Mesenchymal stem cell (in vitro differentiated cells and primary cell): ENCODE data around the gene PIEZO1.

Source experiments
- DNase-seq: peaks from one replicate; pipeline ENCODE4 v3.0.0-alpha.2; 2013
- H2AFZ ChIP-seq: one replicate; pipeline ENCODE4 v1.6.1; 2013; ENCODE audit warnings: low read depth, mild to moderate bottlenecking, control low read depth, inconsistent platforms, low read length, moderate library complexity
- H2AK5ac ChIP-seq: 2 replicates; pipeline ENCODE4 v1.6.1; 2013; ENCODE audit warnings: low read length, moderate library complexity, mild to moderate bottlenecking, inconsistent platforms; ENCODE audit not compliant: severe bottlenecking
- H2BK120ac ChIP-seq: one replicate; pipeline ENCODE4 v1.6.1; 2013; ENCODE audit warnings: low read depth, mild to moderate bottlenecking, inconsistent platforms, low read length, moderate library complexity
- H2BK12ac ChIP-seq, 2 experiments: one replicate each; pipeline ENCODE4 v1.6.1; 2013; ENCODE audit warnings: inconsistent platforms in 2 of 2, low read length in 2 of 2, mild to moderate bottlenecking in 2 of 2, moderate library complexity in 2 of 2, control low read depth in 1 of 2
- H2BK15ac ChIP-seq: one replicate; pipeline ENCODE4 v1.6.1; 2013; ENCODE audit warnings: mild to moderate bottlenecking, low read depth, inconsistent platforms; ENCODE audit not compliant: poor library complexity, severe bottlenecking
- H2BK5ac ChIP-seq: 2 replicates; pipeline ENCODE4 v1.6.1; 2013; ENCODE audit warnings: low read depth, mild to moderate bottlenecking, low read length, control low read depth, inconsistent platforms; ENCODE audit not compliant: poor library complexity, severe bottlenecking
- H3K14ac ChIP-seq, 2 experiments: one replicate each; pipeline ENCODE4 v1.6.1; 2013; ENCODE audit warnings: inconsistent platforms in 2 of 2, low read length in 2 of 2, control low read depth in 1 of 2, mild to moderate bottlenecking in 1 of 2, moderate library complexity in 1 of 2
- H3K18ac ChIP-seq, 2 experiments: one replicate each; pipeline ENCODE4 v1.6.1; 2013; ENCODE audit warnings: inconsistent platforms in 2 of 2, low read length in 2 of 2, control low read depth in 1 of 2, low read depth in 1 of 2, mild to moderate bottlenecking in 1 of 2
- H3K23ac ChIP-seq, 2 experiments: one replicate each; pipeline ENCODE4 v1.6.1; 2013; ENCODE audit warnings: inconsistent platforms in 2 of 2, low read length in 2 of 2, mild to moderate bottlenecking in 2 of 2, moderate library complexity in 2 of 2, control low read depth in 1 of 2
- H3K27ac ChIP-seq: 2 replicates; pipeline ENCODE4 v1.5.1; 2013; ENCODE audit warnings: mild to moderate bottlenecking, moderate library complexity, low read length, control low read depth, inconsistent platforms; ENCODE audit not compliant: poor library complexity, severe bottlenecking
- H3K27me3 ChIP-seq, 2 experiments: 2 replicates each; pipeline versions ENCODE4 v1.6.1 to v1.7.0; 2013; ENCODE audit warnings: low read length in 2 of 2, mild to moderate bottlenecking in 2 of 2, moderate library complexity in 2 of 2, control low read depth in 1 of 2, inconsistent platforms in 1 of 2; ENCODE audit not compliant: control insufficient read depth in 1 of 2, insufficient read depth in 1 of 2
- H3K36me3 ChIP-seq, 2 experiments: 2 replicates each; pipeline versions ENCODE4 v1.6.1 to v1.7.0; 2013; ENCODE audit warnings: low read length in 2 of 2, control low read depth in 1 of 2, inconsistent platforms in 1 of 2, low read depth in 1 of 2, mild to moderate bottlenecking in 1 of 2; ENCODE audit not compliant: insufficient read depth in 2 of 2, control insufficient read depth in 1 of 2
- H3K4ac ChIP-seq, 2 experiments: one replicate each; pipeline ENCODE4 v1.6.1; 2013; ENCODE audit warnings: inconsistent platforms in 2 of 2, low read length in 2 of 2, mild to moderate bottlenecking in 2 of 2, moderate library complexity in 2 of 2, control low read depth in 1 of 2, low read depth in 1 of 2
- H3K4me1 ChIP-seq: 2 replicates; pipeline ENCODE4 v1.6.1; 2013; ENCODE audit warnings: low read depth, low read length, control low read depth; ENCODE audit not compliant: control insufficient read depth, insufficient read depth
- H3K4me2 ChIP-seq: 2 replicates; pipeline ENCODE4 v1.6.1; 2013; ENCODE audit warnings: low read length, mild to moderate bottlenecking, inconsistent platforms; ENCODE audit not compliant: poor library complexity, severe bottlenecking
- H3K4me3 ChIP-seq, 2 experiments: 2 replicates each; pipeline versions ENCODE4 v1.5.1 to v1.7.0; 2013; ENCODE audit warnings: low read length in 2 of 2, mild to moderate bottlenecking in 2 of 2, control low read depth in 1 of 2, low read depth in 1 of 2; ENCODE audit not compliant: insufficient read depth in 1 of 2
- H3K79me1 ChIP-seq: replicated peaks from 2 replicates; pipeline ENCODE4 v1.6.1; 2013; ENCODE audit warnings: mild to moderate bottlenecking, control low read depth, low read length, inconsistent platforms; ENCODE audit not compliant: poor library complexity, severe bottlenecking
- H3K9ac ChIP-seq: 2 replicates; pipeline ENCODE4 v1.7.0; 2013; ENCODE audit warnings: mild to moderate bottlenecking, low read length, moderate library complexity
- H3K9me3 ChIP-seq: 2 replicates; pipeline ENCODE4 v1.7.0; 2013; ENCODE audit warnings: mild to moderate bottlenecking, low read length; ENCODE audit not compliant: control insufficient read depth
- H4K8ac ChIP-seq: one replicate; pipeline ENCODE4 v1.6.1; 2013; ENCODE audit warnings: inconsistent platforms, mild to moderate bottlenecking, low read length, moderate library complexity
- H4K91ac ChIP-seq: one replicate; pipeline ENCODE4 v1.6.1; 2013; ENCODE audit warnings: mild to moderate bottlenecking, low read length, inconsistent platforms
- WGBS: methylation state at CpG from one replicate; pipeline ENCODE4 v1.1.7; 2013; ENCODE audit warnings: mixed read lengths; 5-methylcytosine and 5-hydroxymethylcytosine counted together

PIEZO1 gene

GRCh38 chr16:88702371-88703210 lies 82.4 kb downstream of the PIEZO1 start:
- H3K14ac ChIP-seq, result no peak overlapping the region

GRCh38 chr16:88701581-88702370 lies 83.2 kb downstream of the PIEZO1 start:
- no peaks in the 10 kb centered on the region for H3K9me3 ChIP-seq
- WGBS, result 87% methylated on average over 30 of the region's 30 CpGs

More at GRCh38 chr16:88702371-88703210, 82.4 kb downstream of the PIEZO1 start:
- no peaks in the 10 kb centered on the region for H3K9me3 ChIP-seq
- H2BK12ac ChIP-seq, result peak overlapping the region; percentile 31 to 69
- H2BK5ac ChIP-seq, result no peak overlapping the region
- H3K4me2 ChIP-seq, result no peak overlapping the region
- no peak for DNase-seq
- H3K27me3 ChIP-seq, result no peaks in the 10 kb centered on the region
- H3K9ac ChIP-seq, result no peak overlapping the region
- H2AK5ac ChIP-seq, result no peak overlapping the region
- peaks cover 36% of the 10 kb centered on the region for H3K79me1 ChIP-seq
- 91% methylated on average over 31 of the region's 31 CpGs for WGBS
- H3K4me1 ChIP-seq, result peaks cover 35% of the 10 kb centered on the region
- H4K91ac ChIP-seq, result peak overlapping the region; percentile 94
- peak overlapping the region; percentile 15 for H2BK120ac ChIP-seq
- H3K4me3 ChIP-seq, result no peak overlapping the region
- peak overlapping the region; percentile 18 to 40 for H3K4ac ChIP-seq
- H4K8ac ChIP-seq, result no peak overlapping the region
- H3K27ac ChIP-seq, result no peak overlapping the region
- peak overlapping the region in 1 of 2 experiments; percentile 98 for H3K18ac ChIP-seq
- H3K36me3 ChIP-seq, result peaks cover 21 to 49% of the 10 kb centered on the region in 2 experiments
- H3K23ac ChIP-seq, result peak overlapping the region in 1 of 2 experiments; percentile 57
- H2AFZ ChIP-seq, result no peak overlapping the region
- peak overlapping the region; percentile 85 for H2BK15ac ChIP-seq

GRCh38 chr16:88700636-88701482 lies 84.2 kb downstream of the PIEZO1 start:
- Histone ChIP-seq H3K27ac (no peak overlapping the region), H3K4ac (peak overlapping the region; percentile 62 to 91), H3K9me3 (no peaks in the 10 kb centered on the region), H2BK15ac (peak overlapping the region; percentile 94), H2BK120ac (peak overlapping the region; percentile 69), H4K91ac (peak overlapping the region; percentile 94), H3K18ac (peak overlapping the region; percentile 98), H3K79me1 (peaks cover 28% of the 10 kb centered on the region), H3K23ac (peak overlapping the region in 1 of 2 experiments; percentile 66), H3K14ac (peak overlapping the region in 1 of 2 experiments; percentile 90), H2AFZ (no peak overlapping the region), H2AK5ac (no peak overlapping the region), H2BK5ac (no peak overlapping the region), H3K4me1 (peaks cover 29% of the 10 kb centered on the region), H3K27me3 (no peaks in the 10 kb centered on the region), H3K36me3 (peaks cover 24 to 65% of the 10 kb centered on the region in 2 experiments), H3K9ac (no peak overlapping the region), H3K4me3 (no peak overlapping the region), H3K4me2 (peak overlapping the region; percentile 48), H4K8ac (peak overlapping the region; percentile 96), H2BK12ac (peak overlapping the region; percentile 72 to 99)
- 44% methylated on average over 42 of the region's 42 CpGs for WGBS
- peak; percentile 93 for DNase-seq

More at GRCh38 chr16:88701581-88702370, 83.2 kb downstream of the PIEZO1 start:
- H4K91ac ChIP-seq, result peak overlapping the region; percentile 94
- H3K18ac ChIP-seq, result peak overlapping the region; percentile 98
- H2BK120ac ChIP-seq, result peak overlapping the region; percentile 55
- no peak overlapping the region for H2AK5ac ChIP-seq
- no peak overlapping the region for H3K23ac ChIP-seq
- peaks cover 32% of the 10 kb centered on the region for H3K79me1 ChIP-seq
- no peak overlapping the region for H3K9ac ChIP-seq
- H3K4ac ChIP-seq, result peak overlapping the region; percentile 42 to 91
- peak overlapping the region in 1 of 2 experiments; percentile 5 for H3K14ac ChIP-seq
- no peaks in the 10 kb centered on the region for H3K27me3 ChIP-seq
- H2AFZ ChIP-seq, result no peak overlapping the region
- H3K4me1 ChIP-seq, result peaks cover 29% of the 10 kb centered on the region
- peak overlapping the region; percentile 96 to 100 for H2BK12ac ChIP-seq
- no peak for DNase-seq
- H3K27ac ChIP-seq, result no peak overlapping the region
- no peak overlapping the region for H3K4me3 ChIP-seq
- no peak overlapping the region for H3K4me2 ChIP-seq
- H4K8ac ChIP-seq, result peak overlapping the region; percentile 96
- peaks cover 24 to 56% of the 10 kb centered on the region in 2 experiments for H3K36me3 ChIP-seq
- no peak overlapping the region for H2BK5ac ChIP-seq
- H2BK15ac ChIP-seq, result peak overlapping the region; percentile 94
